HG03064 (cell line): Measurements from ENCODE around the gene CCDC57.

Experiments
- ATAC-seq: cut with Tn5 transposase; IDR thresholded peaks from one replicate; pipeline ENCODE4 v1.9.1; 2021; ENCODE audit warnings: low read depth; ENCODE audit not compliant: unreplicated experiment

CCDC57 gene

DNA sequence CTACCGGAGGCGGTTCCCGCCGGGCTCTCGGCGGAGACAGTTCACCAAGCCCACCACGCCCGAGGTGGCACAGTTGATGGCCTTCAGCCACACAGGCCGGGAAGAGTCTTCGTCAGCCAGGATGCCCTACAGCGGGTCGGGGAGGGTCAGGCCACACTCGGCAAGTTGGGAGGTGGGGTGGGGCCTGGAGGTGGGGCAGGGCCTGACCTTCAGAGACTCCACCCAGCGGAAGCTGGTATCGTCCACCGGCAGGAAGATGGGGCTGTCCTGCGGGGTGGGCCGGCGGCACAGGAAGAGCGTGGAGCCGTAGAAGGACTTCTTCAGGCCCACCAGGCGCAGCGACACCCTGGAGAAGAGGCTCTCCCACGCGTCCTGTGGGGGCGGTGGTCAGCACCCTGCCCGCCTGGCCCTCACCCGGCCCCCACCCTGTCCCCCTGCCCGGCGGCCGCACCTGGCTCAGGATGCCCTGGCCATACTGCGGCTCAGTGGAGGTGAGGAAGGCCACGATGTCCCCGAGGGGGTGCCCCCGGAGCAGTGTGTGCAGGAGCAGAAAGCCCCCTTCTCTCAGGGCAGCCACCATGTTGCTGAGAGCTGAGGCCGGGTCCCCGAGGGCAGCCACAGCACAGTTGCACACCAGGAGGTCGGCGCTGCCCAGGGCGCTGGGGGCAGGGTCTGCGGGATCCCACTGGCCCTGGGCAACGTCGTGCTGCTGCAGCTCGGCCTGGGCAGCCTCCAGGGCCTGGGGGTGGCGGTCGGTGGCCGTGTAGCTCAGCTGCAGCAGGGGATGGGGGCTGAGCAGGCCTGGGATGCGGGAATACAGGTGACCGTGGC lies 127.4 kb downstream of the CCDC57 start:
- no peak for ATAC-seq

DNA sequence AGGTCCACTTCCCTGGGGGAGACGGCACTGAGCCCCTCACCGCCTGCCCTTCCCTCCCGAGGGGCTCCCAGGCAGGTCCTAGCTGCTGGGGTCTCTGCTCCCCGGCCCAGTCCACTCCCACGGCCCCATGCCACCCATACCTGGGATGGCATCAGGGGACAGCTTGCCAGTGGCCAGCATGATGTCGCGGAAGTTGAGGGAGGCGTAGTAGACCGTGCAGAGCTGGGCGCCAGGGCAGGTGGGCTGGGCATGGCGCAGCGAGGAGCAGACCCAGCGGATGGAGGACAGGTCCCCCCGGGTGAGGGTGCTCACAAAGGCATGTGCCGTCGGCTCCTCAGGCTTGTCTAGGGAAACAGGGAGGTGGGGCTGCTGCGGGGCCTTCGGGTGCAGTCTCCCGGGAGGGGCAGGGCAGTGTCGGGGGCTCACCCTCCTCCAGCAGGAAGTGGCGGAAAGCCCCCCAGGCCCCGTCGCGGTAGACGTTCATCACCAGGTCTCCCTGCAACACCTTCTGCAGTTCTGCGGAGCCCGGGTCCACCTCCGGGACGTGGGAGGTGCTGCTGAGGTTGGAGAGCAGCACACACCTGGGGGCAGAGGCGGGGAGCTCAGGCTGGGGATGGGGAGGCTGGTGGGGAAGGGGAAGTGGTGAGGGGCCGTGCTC lies 128.1 kb downstream of the CCDC57 start:
- no peak for ATAC-seq

DNA sequence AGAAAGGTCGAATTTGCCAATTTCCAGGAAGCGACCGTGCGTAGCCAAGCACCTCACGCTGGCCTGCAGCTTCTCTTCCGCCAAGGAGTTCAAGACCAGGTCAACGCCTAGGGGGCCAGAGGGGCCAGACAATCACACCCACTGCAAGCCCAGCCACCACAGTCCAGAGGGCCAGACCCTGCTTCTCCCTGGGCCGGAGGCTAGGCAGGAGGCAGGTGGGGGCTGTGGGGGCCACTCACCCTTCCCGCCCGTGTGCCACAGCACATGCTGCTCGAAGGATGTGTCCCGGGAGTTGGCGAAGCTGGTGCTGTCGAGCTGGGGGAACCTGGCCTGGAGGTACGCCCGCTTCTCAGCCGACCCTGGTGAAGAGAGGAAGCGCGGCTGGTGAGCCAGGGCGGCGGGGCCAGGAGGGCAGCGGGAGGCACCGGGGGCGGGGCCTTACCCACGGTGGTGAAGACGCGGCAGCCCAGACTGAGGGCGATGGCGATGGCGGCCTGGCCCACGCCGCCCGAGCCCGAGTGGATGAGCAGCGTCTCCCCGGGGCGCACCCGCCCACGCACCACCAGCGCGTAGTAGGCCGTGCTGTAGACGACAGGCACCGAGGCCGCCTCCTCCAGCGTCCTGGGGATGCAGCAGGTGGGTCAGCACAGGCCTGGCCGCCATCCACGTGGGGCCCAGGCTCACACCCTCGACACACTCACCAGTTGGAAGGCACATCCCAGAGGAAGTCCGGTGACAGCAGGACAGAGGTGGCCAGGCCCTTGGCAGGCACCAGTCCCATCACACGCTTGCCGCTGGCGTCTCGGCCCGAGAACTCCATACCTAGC lies 128.9 kb downstream of the CCDC57 start:
- no peak for ATAC-seq

DNA sequence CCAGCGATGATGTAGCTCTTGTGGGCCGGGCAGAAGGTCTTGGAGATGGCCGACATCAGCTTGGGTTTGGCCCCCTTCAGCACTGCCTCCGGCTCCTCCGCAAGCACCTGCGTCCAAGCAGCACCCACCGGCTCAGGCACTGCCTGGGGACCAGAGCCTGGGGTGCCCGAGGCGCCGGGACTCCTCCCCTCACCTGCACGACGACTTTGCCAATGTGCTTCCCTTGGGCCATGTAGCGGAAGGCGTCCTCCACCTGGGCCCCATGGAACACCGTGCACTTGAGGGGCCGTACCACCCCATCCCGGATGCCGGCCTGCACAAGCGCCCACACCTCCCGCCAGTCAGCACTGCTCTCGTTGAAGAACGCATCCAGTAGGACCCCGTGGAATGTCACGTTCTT lies 129.6 kb downstream of the CCDC57 start:
- ATAC-seq = no peak

DNA sequence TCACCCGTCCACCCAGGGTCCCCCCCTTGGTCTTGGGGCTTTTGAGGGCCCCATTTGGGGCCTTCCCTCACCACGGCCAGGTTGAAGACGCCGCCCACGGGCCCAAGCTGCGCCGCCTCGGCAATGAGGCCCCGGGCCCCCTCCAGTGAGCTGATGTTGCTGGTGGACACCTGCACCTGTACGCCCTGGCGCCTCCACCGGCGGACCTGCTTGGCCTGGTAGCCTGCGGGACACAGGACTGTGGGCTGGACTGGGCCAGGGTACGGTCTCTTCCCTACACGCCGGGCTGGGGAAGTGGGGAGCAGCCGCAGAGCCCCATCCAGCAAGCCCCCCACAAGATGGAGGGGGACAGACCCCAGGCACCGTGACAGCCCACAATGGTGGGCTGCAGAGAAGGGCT lies 130.2 kb downstream of the CCDC57 start:
- no peak for ATAC-seq

DNA sequence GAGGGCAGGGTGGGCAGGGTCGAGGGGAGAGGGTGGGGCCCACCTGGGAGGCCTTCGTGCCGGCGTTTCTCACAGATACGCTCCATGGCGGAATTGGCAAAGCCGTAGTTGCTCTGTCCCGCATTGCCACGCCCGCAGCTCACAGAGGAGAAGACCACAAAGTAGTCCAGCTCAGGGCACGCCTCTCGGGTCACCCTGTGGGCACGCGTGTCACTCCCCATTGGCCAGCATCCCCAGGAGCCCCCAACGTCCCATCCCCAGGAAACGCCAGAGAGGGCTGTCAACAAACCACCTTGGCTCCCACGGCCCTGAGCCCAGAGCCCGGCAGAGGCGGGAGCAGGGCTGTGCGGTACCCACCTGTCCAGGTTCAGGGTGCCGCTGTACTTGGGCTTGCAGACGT lies 130.7 kb downstream of the CCDC57 start:
- no peak for ATAC-seq

DNA sequence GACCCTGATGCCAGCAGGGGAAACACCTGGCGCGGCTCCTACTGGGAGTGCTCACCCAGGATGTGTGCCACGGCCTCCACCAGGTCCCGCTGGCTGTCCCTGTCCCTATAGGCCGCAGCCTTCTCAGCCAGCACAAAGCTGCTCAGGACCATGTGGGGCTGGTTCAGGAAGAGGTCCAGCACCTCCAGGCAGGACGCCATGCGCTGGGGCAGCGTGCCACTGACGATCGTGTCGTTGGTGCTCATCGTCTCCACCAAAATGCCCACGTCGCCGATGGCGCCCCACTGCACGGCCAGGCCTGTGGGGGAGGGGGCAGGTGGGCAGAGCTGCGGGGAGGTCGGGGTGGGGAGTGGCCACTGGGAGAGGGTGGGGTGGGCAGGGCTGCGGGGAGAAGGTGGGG lies 131.1 kb downstream of the CCDC57 start:
- no peak for ATAC-seq

DNA sequence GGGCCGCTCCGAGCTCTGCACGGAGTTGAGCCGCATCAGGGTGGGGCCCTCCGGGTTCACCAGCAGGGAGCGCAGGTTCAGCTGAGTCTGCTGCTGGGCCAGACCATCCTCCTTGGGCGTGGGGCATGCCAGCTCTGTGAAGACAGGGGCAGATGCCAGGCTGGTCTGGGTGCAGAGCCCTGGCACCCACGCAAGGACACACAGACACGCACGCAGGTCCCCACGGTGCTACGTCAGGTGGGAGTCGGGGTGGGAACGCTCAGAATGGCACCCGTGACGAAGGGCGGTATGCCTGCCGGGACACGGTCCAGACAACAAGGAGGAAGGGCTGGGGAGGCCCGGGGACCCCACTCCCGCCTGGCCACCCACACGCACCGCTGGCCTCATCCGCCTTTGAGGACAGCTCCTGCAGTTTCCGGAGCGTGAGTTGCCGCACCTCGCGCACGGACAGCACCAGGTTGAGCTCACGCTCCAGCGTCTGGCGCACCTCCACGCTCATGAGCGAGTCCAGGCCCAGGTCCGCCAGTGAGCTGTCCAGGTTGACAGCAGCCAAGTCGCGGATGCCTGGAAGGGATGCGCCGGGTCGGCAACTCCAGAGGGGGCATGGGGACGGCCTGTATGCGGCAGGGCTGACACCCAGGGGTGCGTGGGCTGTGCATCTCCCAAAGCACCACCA lies 131.7 kb downstream of the CCDC57 start:
- ATAC-seq = no peak

DNA sequence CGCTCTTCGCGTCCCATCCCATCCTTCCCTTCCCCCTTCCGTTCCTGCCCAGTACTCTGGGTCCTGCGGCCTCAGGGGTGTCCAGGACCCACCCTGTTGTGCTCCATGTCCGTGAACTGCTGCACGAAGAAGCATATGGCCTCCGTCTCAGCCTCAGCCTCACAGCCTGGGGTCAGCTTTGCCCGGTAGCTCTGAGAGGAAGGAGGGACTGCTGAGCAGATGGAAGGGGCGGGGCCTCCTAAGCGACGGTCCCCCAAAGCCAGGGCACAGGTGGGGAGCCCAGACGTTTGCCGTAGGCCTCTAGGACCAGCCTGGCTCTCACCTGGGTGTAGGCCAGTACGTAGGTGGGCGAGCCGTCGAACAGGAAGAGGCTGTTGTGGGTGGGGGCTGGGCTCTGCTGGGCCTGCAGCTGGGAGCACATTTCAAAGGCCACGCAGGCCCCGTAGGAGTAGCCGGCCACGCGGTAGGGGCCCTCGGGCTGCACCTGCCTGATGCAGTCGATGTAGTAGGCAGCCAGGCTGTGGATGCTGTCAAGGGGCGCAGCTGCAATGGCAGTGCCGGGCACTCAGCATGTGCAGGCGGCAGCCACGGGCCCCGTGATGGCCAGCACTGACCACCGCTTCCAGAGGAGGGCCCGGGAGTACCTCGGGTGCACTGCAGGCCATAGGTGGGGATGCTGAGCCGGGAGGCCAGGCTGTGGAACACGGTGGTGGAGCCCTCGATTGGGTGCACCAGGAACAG lies 132.4 kb downstream of the CCDC57 start:
- no peak for ATAC-seq

DNA sequence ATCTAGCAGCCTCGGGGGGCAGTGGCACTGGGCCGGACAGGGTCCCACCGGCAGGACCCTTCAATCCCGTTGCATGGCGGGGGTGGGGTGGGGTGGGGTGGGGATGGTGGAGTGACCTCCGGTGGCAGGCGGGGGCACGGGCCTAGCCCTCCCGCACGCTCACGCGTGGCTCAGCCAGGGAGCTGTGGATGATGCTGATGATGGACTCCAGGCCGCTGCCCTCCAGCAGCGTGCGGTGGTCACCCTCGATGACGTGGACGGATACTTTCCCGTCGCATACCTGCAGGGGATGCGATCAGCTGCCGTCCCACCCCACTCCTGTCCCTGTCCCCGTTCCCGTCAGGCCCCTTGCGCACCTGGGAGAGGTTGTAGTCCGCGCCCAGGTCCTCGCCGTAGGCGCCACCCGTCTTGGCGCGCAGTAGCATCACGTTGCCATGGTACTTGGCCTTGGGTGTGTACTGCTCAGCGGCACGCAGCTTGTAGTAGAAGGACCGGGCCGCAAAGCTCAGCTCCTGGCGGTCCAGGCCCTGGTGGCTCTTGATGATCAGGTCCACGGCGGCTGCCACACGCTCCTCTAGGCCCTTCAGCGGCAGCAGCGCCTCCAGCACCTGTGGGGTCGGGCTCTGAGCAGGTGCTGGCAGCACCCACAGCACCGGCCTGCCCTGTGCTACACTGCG lies 133.5 kb downstream of the CCDC57 start:
- no peak for ATAC-seq

DNA sequence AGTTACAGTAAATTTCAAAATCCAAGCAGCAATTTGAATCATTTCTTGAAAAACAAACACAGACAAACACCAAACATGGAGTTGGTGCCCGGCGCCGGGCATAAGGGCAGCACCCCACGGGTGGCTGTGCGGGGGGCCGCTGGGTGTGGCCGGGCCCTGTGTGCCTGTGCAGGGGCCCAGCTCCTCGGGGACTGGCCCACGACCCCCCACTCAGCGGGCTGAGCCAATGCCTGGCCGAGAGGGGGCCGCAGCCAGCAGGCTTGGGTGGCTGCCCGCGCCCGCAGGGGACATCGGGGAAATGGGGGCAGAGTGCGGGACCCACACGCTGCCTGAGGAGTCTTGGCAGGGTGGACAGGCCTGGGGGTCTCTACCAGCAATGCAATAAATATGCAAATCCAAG lies 134.2 kb downstream of the CCDC57 start:
- no peak for ATAC-seq

DNA sequence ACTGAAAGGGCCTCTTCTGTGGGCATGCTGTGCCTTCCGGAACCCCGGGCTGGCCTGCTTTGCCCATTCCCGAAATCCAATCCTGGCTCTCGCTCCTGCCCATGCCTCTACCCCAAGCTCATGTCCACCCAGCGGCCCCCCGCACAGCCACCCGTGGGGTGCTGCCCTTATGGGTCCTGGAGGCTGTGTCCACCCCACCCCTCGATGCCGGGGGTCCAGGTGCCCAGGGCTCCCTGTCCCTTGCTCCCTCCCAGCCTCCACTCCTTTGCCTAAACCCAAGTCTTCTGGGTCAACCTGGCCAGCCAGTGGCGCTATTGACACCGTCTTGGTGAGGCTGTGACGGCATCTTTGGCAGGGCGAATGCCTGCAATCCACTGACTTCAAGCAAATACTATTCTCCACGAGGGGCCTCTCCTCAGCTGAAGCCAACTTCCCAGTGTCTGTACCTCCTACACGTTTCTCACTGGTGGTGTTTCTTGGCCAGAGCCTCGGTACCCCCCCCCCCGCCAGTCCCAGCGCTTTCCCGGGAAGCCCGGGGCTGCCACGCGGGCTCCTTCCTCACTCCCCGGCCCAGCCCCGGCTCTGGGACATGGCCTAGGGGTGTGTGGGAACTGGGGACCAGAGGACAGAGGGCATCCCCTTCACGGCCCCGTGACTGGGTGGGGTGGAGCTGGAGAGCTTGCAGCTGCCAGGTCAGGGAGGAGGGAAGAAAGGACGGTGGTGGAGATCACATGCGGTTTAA lies 134.9 kb downstream of the CCDC57 start:
- ATAC-seq = no peak

DNA sequence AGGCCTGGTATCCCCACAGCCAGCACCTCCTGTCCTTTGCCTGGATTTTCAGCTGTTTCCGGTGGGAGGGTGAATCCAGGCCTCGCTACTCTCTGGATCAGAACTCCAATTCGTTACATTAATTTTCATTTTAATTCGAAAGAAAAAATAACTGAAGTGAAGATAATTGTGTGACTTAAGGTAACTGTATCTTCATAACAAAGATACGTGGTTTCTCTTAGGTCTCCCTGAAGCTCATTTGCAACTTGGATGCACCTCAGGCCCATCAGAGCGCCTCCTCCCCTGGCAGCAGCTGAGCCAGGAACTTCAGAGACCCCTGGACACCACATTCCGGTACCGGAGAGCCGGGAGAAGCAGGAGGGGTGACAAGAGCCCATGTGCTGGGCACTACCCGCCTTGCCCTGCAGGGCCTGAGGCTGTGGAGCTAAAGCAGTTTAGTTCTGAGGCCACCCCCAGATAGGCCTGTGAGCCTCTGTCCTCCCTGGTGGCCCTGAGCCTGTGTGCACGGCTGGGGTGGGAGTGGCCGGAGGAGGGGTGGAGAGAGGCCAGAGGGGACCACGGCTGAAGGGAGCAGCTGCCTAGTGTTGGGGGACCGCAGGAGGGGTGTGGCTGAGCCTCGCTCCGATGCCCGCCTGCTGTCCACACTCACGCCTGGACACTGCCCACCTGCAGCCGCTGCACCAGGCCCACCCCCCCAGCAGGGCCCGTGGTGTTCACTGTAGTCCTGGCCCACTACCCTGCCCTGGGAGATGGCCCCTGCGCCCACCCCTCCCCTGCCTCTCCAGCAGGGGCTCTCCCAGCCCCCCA lies 135.7 kb downstream of the CCDC57 start:
- no peak for ATAC-seq

DNA sequence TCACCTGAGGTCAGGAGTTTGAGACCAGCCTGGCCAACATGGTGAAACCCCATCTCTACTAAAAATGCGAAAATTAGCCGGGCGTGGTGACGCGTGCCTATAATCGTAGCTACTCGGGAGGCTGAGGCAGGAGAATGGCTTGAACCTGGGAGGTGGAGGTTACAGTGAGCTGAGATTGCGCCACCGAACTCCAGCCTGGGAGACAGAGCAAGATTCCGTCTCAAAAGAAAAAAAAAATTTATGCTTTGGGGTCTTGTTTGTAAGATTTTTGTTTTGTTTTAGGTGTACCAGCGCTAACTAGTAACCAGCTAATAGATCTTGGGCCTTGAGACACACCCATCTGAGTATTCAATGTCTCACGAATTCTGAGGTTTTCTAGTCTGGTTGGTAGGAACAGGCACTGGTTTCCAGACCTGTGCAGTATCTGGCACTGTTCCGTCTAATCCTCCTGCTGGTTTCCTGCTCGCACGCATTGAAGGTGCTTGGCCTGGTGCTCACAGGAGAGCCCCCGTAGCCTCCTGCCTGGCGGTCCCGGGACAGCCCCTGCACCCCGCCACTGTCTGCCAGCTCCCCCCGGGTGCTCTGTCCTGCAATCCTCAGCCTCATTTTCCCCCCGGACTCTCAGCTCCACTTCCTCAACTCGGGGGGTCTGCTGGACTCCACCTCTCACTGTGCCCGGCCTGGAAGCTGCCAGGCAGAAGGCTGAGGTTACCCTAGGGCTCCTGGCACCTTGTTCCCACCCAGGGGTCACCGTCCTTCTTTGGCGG lies 136.4 kb downstream of the CCDC57 start:
- no peak for ATAC-seq

DNA sequence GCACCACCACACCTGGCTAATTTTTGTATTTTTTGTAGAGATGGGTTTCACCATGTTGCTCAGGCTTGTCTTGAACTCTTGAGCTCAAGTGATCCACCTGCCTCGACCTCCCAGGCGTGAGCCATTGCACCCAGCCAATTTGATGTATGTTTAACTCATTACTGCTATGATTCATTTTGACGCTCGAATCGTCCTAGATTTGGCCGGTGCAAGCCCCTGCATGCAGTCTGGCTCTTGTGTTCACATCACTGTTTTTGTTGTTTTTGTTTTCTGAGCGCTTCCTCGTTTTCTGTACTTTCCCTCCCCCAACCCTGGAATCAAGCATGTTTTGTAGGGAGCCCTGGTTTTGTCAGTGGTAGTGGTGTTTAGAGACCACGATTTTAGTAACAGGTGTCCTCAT lies 139.2 kb downstream of the CCDC57 start:
- ATAC-seq = no peak

DNA sequence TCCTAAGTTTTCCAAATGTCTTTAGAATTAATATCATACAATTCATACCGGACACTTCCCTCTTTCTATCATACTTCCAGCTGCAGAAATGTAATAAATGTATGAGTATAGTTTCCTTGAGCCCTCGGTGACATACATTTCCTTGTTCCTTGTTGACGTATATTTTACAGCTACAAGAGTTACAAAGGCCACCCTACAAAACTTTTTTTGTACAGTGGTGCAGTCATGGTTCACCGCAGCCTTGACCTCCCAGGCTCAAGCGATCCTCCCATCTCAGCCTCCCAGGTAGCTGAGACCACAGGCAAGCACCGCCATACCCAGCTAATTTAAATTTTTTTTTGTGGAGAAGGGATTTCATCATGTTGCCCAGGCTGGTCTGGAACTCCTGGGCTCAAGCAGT lies 139.8 kb downstream of the CCDC57 start:
- ATAC-seq = no peak

DNA sequence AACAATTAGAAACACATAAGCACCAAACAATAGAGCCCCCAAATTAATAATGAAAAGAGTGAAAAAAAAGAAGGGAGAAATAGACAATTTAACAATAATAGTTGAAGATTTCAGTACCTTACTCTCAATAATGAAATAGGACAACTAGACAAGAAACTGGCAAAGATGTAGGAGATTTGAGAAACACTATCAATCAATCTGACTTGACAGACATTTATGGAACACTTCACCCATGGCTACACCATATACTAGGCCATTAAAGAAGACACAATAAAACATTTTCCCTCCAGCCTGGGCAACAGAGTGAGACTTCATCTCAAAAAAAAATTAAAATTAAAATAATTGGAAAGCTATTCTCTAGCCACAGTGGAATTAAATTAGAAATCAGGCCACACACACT lies 142.0 kb downstream of the CCDC57 start:
- no peak for ATAC-seq
